Adrenal gland (tissue), 12 donors: ENCODE results near the gene TGM4. TPM values are rescaled to one million over a fixed set of nuclear protein-coding genes. Genes with fewer than 3 reads are reported as not detected.

Source experiments
- DNase-seq, 7 donors: peaks; one replicate each; pipeline ENCODE4 v3.0.0-alpha.2; 2019 to 2020
- H3K27ac ChIP-seq, 5 donors: fragments of 200-600 bp; sonication (generic) in 4 of 5; 1 replicate in 3 of 5; 2 replicates in 2 of 5; pipeline versions ENCODE4 v1.5.1 to v1.8.0; 2016 to 2020; ENCODE audit warnings: mild to moderate bottlenecking in 1 of 5
- H3K27me3 ChIP-seq: fragments of 200-600 bp; 2 replicates; pipeline ENCODE4 v1.8.0; 2021
- H3K36me3 ChIP-seq, 2 donors: fragments of 200-600 bp; replicated peaks in 1 of 2; 1 replicate in 1 of 2; 2 replicates in 1 of 2; pipeline versions ENCODE4 v1.5.1 to v1.8.0; 2018 to 2022
- H3K4me1 ChIP-seq, 2 donors: fragments of 200-600 bp; replicated peaks in 1 of 2; 1 replicate in 1 of 2; 2 replicates in 1 of 2; pipeline versions ENCODE4 v1.5.1 to v1.8.0; 2018 to 2021
- H3K4me3 ChIP-seq, 4 donors: fragments of 200-600 bp; sonication (generic) in 3 of 4; one replicate each; pipeline ENCODE4 v1.5.1; 2016 to 2018
- H3K9me3 ChIP-seq, 3 donors: fragments of 200-600 bp; sonication (generic) in 1 of 3; replicated peaks in 1 of 3; 1 replicate in 2 of 3; 2 replicates in 1 of 3; pipeline versions ENCODE4 v1.5.1 to v1.8.0; 2016 to 2021
- POLR2A ChIP-seq, 2 donors: fragments of 450-650 bp; IDR thresholded peaks; one replicate each; pipeline ENCODE4 v1.6.1; 2017; ENCODE audit warnings: antibody characterized with exemption in 2 of 2, mild to moderate bottlenecking in 2 of 2, moderate library complexity in 1 of 2
- WGBS, 4 donors: extraction: QIAGEN DNeasy Blood & Tissue Kit in 2 of 4; methylation state at CpG; one replicate each; pipeline versions ENCODE4 v1.1.5 to v1.1.7; 2013 to 2017; 5-methylcytosine and 5-hydroxymethylcytosine counted together
- intact Hi-C, 2 donors: fragments of 100-400 bp; cut with DNase I; formaldehyde crosslinking; loops; one replicate each; pipeline versions ENCODE4 v1.14.1 to v1.15.0; 2022 to 2023
- polyA plus RNA-seq, 3 donors: library from polyadenylated mRNA; stranded (reverse); fragments of 200-250 nt in 2 of 3; fragments of 350-450 nt in 1 of 3; fragmentation: Illumina TruSeq in 1 of 3; extraction: RNeasy Lipid Tissue Mini Kit (QIAGEN cat#74804) in 1 of 3; gene quantifications; one replicate each; pipeline ENCODE4 v1.2.3, GENCODE V29; 2013 to 2014
- total RNA-seq, 9 donors: library from RNA; depleted of rRNA in 4 of 9; stranded (reverse); fragments of >200 nt in 4 of 9; fragments of 120-200 nt in 1 of 9; fragmentation: NEBNext Ultra II Directional in 1 of 9; extraction: Animal tissue kit (Norgen Biotek cat#: 25700) in 1 of 9; gene quantifications; one replicate each; pipeline versions ENCODE4 v1.1.0 to v1.2.4, GENCODE V29; 2013 to 2023
- TF ChIP-seq, protein P1 (sequence below), 6 experiments: fragments of 450-650 bp in 4 of 6; fragments of 200-600 bp in 2 of 6; sonication (generic) in 1 of 6; IDR thresholded peaks; 1 replicate in 5 of 6; 2 replicates in 1 of 6; pipeline versions ENCODE4 v1.5.1 to v1.8.0; 2016 to 2021; ENCODE audit warnings: antibody characterized with exemption in 6 of 6, mild to moderate bottlenecking in 2 of 6, moderate library complexity in 1 of 6
- donor health status: healthy with polysubstance abuse.
- donor health status: Bipolar disorder and iron deficiency.
- donor health status: DM: yes; HTN: yes; CAD: no.
- donor health status: DM: no; HTN: no; CAD: no.
- donor health status: DM: no; HTN: no; CAD: no.
- donor health status: DM: yes; HTN: yes; CAD: no.

Gene TGM4
- total and polyA plus RNA-seq, 12 donors = 0.10 to 2.2 (median 0.22) TPM; not detected in 5

DNA sequence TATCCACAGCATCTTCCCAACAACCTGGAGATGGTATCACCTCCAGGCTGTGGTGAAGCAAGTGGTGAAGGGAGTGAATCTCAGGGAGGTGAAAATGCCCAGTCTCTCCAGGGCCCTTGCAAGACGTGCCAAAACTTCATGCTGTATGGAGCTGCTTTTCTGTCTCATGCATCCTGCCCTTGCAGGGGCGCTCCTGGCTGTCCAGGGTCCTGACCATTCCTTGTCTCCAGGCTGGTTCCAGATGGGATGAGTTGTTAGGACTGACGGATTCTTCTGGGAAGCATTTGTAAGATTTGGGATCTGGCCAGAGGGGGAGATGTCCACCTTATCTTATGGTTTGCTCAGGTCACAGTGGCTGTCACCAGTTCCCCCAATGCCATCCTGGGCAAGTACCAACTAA is 15.8 kb downstream of the TGM4 start:
- TF ChIP-seq POLR2A (IDR thresholded peaks at IDR 0.05) = no peak
- TF ChIP-seq, protein P1, sequence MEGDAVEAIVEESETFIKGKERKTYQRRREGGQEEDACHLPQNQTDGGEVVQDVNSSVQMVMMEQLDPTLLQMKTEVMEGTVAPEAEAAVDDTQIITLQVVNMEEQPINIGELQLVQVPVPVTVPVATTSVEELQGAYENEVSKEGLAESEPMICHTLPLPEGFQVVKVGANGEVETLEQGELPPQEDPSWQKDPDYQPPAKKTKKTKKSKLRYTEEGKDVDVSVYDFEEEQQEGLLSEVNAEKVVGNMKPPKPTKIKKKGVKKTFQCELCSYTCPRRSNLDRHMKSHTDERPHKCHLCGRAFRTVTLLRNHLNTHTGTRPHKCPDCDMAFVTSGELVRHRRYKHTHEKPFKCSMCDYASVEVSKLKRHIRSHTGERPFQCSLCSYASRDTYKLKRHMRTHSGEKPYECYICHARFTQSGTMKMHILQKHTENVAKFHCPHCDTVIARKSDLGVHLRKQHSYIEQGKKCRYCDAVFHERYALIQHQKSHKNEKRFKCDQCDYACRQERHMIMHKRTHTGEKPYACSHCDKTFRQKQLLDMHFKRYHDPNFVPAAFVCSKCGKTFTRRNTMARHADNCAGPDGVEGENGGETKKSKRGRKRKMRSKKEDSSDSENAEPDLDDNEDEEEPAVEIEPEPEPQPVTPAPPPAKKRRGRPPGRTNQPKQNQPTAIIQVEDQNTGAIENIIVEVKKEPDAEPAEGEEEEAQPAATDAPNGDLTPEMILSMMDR (IDR thresholded peaks at IDR 0.05) = no peak
- H3K4me1 ChIP-seq = no peaks in the 10 kb centered on the region
- no peak for DNase-seq

DNA sequence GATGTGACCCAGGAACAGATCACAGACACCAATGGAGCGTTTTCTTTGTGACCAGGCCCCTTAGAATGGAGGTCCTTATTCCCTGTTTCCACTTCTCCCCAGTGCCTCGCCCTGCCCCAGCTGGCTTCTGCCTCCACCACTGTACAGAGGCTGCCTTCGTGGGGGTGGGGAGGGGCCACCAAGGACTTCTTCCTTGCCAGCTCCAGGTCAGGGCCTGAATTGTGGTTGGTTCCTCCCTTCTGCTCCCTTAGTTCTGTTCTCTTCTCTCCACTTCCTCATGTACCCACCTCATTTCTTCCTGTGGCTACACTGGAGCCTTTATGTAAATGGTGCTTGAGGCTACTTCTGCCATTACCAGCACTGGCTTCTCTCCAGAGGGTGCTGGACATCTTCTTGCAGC is 16.4 kb downstream of the TGM4 start:
- Histone ChIP-seq H3K4me1 (no peaks in the 10 kb centered on the region), H3K27me3 (no peaks in the 10 kb centered on the region), H3K9me3 (no peaks in the 10 kb centered on the region), H3K36me3 (no peaks in the 10 kb centered on the region), H3K4me3 (no peak overlapping the region), H3K27ac (no peak overlapping the region)
- no peak for DNase-seq
- TF ChIP-seq POLR2A (IDR thresholded peaks at IDR 0.05) = no peak
- TF ChIP-seq, protein P1 (IDR thresholded peaks at IDR 0.05) = no peak
- intact Hi-C loops = no loop called here
- WGBS, 4 donors = 54 to 74% (median 71%) methylated on average over 3 of the region's 3 CpGs

More for the DNA sequence above, 15.8 kb downstream of the TGM4 start:
- 44 to 62% (median 54%) methylated on average over 1 to 3 of the region's 3 CpGs for WGBS, 4 donors
- H3K4me3 ChIP-seq = no peak overlapping the region
- no peaks in the 10 kb centered on the region for H3K36me3 ChIP-seq
- H3K27me3 ChIP-seq = no peaks in the 10 kb centered on the region
- intact Hi-C loops = no loop called here
- no peaks in the 10 kb centered on the region for H3K9me3 ChIP-seq
- no peak overlapping the region for H3K27ac ChIP-seq

DNA sequence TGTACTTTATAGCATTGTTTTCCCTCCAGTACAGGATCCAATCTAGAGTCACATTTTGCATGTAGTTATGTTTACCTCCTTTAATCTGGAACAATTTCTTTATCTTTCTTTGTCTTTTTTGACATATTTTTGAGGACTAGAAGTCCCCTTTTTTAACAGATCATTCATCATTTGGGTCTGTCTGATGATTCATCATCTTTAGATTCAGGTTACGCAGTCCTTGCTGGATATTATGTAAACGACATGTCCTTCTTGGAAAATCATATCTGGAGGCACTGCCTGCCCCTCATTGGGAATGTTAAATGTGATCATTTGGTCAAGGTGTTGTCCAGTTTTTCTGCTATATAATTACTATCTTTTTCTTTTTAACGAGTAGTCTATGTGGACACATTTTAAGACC is 18.3 kb downstream of the TGM4 start:
- 68 to 78% (median 74%) methylated on average over 3 of the region's 3 CpGs for WGBS, 4 donors

DNA sequence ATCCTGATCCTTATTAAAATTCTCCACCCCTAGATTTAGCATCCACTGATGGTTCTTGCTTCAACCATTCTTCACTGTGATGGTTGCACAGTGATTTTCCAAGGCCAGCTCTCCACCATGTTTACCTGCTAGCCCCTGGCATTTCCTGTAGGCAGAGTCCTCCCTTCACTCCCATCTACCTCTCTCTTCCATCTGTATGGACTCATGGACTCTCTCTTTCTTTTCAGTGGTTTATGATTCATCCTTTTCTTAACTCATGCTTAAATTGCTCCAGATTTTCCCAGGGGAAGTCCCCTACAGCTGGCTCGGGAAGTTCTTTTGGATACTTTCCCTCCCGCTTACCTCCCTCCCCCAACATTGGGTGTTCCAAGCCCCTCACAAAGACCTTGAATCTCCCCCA is 18.7 kb downstream of the TGM4 start:
- Histone ChIP-seq H3K4me1 (no peaks in the 10 kb centered on the region), H3K27ac (no peak overlapping the region), H3K4me3 (no peak overlapping the region), H3K36me3 (no peaks in the 10 kb centered on the region), H3K27me3 (no peaks in the 10 kb centered on the region), H3K9me3 (no peaks in the 10 kb centered on the region)
- TF ChIP-seq POLR2A (IDR thresholded peaks at IDR 0.05) = no peak
- TF ChIP-seq, protein P1 (IDR thresholded peaks at IDR 0.05) = no peak
- WGBS, 4 donors = 50 to 60% (median 57%) methylated on average over 2 of the region's 2 CpGs
- DNase-seq = no peak
- intact Hi-C loops = no loop called here

More for the DNA sequence above, 18.3 kb downstream of the TGM4 start:
- no peaks in the 10 kb centered on the region for H3K36me3 ChIP-seq
- DNase-seq = no peak
- intact Hi-C loops = no loop called here
- H3K27ac ChIP-seq = no peak overlapping the region
- no peak overlapping the region for H3K4me3 ChIP-seq
- no peaks in the 10 kb centered on the region for H3K27me3 ChIP-seq
- H3K9me3 ChIP-seq = no peaks in the 10 kb centered on the region
- no peaks in the 10 kb centered on the region for H3K4me1 ChIP-seq
- TF ChIP-seq, protein P1 (IDR thresholded peaks at IDR 0.05) = no peak
- TF ChIP-seq POLR2A (IDR thresholded peaks at IDR 0.05) = no peak
